Naive B cell (primary cell): ENCODE data around the gene DNAAF8. TPM values are rescaled to one million over a fixed set of nuclear protein-coding genes. Genes with fewer than 3 reads are reported as not detected.
A peak's percentile ranks its signal among the peaks of the same experiment; 100 is the strongest.

ENCODE experiments used
- ATAC-seq, 2 donors: fragments of 150-1000 bp; cut with Tn5 transposase; 2 replicates each; pipeline ENCODE4 v1.10.0; 2021; ENCODE audit warnings: low read depth in 2 of 2, mild to moderate bottlenecking in 2 of 2, moderate library complexity in 2 of 2
- DNase-seq: peaks from one replicate; pipeline ENCODE4 v3.0.0; 2022
- H3K27ac Mint-ChIP-seq, 6 donors: one replicate each; pipeline ENCODE4 v1.8.0; 2020 to 2022; ENCODE audit warnings: mild to moderate bottlenecking in 6 of 6, mixed read lengths in 6 of 6, moderate library complexity in 5 of 6, inconsistent platforms in 2 of 6
- H3K27me3 Mint-ChIP-seq, 3 donors: one replicate each; pipeline ENCODE4 v1.8.0; 2021 to 2022; ENCODE audit warnings: mixed read lengths in 3 of 3, mild to moderate bottlenecking in 1 of 3
- H3K36me3 Mint-ChIP-seq, 2 donors: one replicate each; pipeline ENCODE4 v1.8.0; 2020 to 2022; ENCODE audit warnings: mixed read lengths in 2 of 2, inconsistent platforms in 1 of 2, mild to moderate bottlenecking in 1 of 2
- H3K4me1 Mint-ChIP-seq, 3 donors: one replicate each; pipeline ENCODE4 v1.8.0; 2020 to 2022; ENCODE audit warnings: mixed read lengths in 3 of 3, inconsistent platforms in 1 of 3, mild to moderate bottlenecking in 1 of 3, moderate library complexity in 1 of 3
- H3K4me3 Mint-ChIP-seq, 8 donors: one replicate each; pipeline ENCODE4 v1.8.0; 2020 to 2022; ENCODE audit warnings: mild to moderate bottlenecking in 8 of 8, mixed read lengths in 8 of 8, moderate library complexity in 8 of 8, inconsistent platforms in 2 of 8
- H3K9me3 Mint-ChIP-seq, 7 donors: one replicate each; pipeline ENCODE4 v1.8.0; 2020 to 2022; ENCODE audit warnings: mixed read lengths in 7 of 7, mild to moderate bottlenecking in 5 of 7, inconsistent platforms in 2 of 7, moderate library complexity in 1 of 7
- polyA plus RNA-seq, 6 donors: library from polyadenylated mRNA; unstranded; fragments of 300-500 nt; fragmentation: Illumina TruSeq; gene quantifications; one replicate each; pipeline ENCODE4 v1.2.3, GENCODE V29; 2021; ENCODE audit warnings: low read depth in 6 of 6

The DNAAF8 gene
- polyA plus RNA-seq, 6 donors from 2014 or later: 0.30 to 0.84 (median 0.35) TPM; not detected in 2

- Mint-ChIP-seq H3K27ac (no peak overlapping the region), H3K9me3 (no peaks in the 10 kb centered on the region), H3K4me1 (no peaks in the 10 kb centered on the region), H3K36me3 (no peaks in the 10 kb centered on the region), H3K27me3 (peaks cover 0 to 7% (median 0%) of the 10 kb centered on the region in 3 donors), H3K4me3 (no peak overlapping the region)
- ATAC-seq: no peak
- DNase-seq: no peak
Measured at GRCh38 chr16:4790261-4790660, 55.9 kb downstream of the DNAAF8 start.

- DNase-seq (no peak), ATAC-seq (no peak)
- no peaks in the 10 kb centered on the region for H3K36me3 Mint-ChIP-seq
- H3K9me3 Mint-ChIP-seq: no peaks in the 10 kb centered on the region
- peaks cover 0 to 7% (median 0%) of the 10 kb centered on the region in 3 donors for H3K27me3 Mint-ChIP-seq
- peak overlapping the region in 1 of 6 donors; percentile 88 for H3K27ac Mint-ChIP-seq
- H3K4me3 Mint-ChIP-seq: no peak overlapping the region
- no peaks in the 10 kb centered on the region for H3K4me1 Mint-ChIP-seq
Measured at GRCh38 chr16:4790871-4791270, 56.5 kb downstream of the DNAAF8 start.

- Mint-ChIP-seq H3K4me1 (no peaks in the 10 kb centered on the region), H3K27ac (no peak overlapping the region), H3K36me3 (no peaks in the 10 kb centered on the region), H3K4me3 (no peak overlapping the region), H3K27me3 (peaks cover 0 to 2% (median 0%) of the 10 kb centered on the region in 3 donors), H3K9me3 (no peaks in the 10 kb centered on the region)
- no peak for DNase-seq
- no peak for ATAC-seq
Measured at GRCh38 chr16:4792951-4793513, 58.7 kb downstream of the DNAAF8 start.

GRCh38 chr16:4795181-4795827 is 61.0 kb downstream of the DNAAF8 start, which contains the start of gene SMIM22:
Gene SMIM22, plus strand, starts transcription at chr16:4795369. Its CDS starts 366 bp downstream, at chr16:4795735.
- Mint-ChIP-seq H3K36me3 (no peaks in the 10 kb centered on the region), H3K4me3 (no peak within 1 kb of the TSS), H3K9me3 (no peaks in the 10 kb centered on the region), H3K27ac (no peak within 1 kb of the TSS), H3K4me1 (peaks cover 3 to 10% (median 5%) of the 10 kb centered on the region in 3 donors), H3K27me3 (no peaks in the 10 kb centered on the region)
- DNase-seq (no peak), ATAC-seq (no peak)

GRCh38 chr16:4795828-4796572 is 61.7 kb downstream of the DNAAF8 start:
- no peak overlapping the region for H3K4me3 Mint-ChIP-seq
- no peaks in the 10 kb centered on the region for H3K27me3 Mint-ChIP-seq
- peaks cover 10 to 17% (median 11%) of the 10 kb centered on the region in 3 donors for H3K4me1 Mint-ChIP-seq
- ATAC-seq: no peak
- H3K36me3 Mint-ChIP-seq: no peaks in the 10 kb centered on the region
- H3K9me3 Mint-ChIP-seq: no peaks in the 10 kb centered on the region
- no peak for DNase-seq
- H3K27ac Mint-ChIP-seq: no peak overlapping the region

GRCh38 chr16:4796982-4797804 is 62.9 kb downstream of the DNAAF8 start:
- no peak for DNase-seq
- no peaks in the 10 kb centered on the region for H3K36me3 Mint-ChIP-seq
- no peak overlapping the region for H3K27ac Mint-ChIP-seq
- H3K4me1 Mint-ChIP-seq: peaks cover 11 to 22% (median 21%) of the 10 kb centered on the region in 3 donors
- ATAC-seq: no peak
- H3K27me3 Mint-ChIP-seq: no peaks in the 10 kb centered on the region
- H3K9me3 Mint-ChIP-seq: no peaks in the 10 kb centered on the region
- no peak overlapping the region for H3K4me3 Mint-ChIP-seq

- H3K4me3 Mint-ChIP-seq: no peak overlapping the region
- H3K9me3 Mint-ChIP-seq: no peaks in the 10 kb centered on the region
- DNase-seq: no peak
- H3K36me3 Mint-ChIP-seq: no peaks in the 10 kb centered on the region
- ATAC-seq: no peak
- peaks cover 11 to 23% (median 21%) of the 10 kb centered on the region in 3 donors for H3K4me1 Mint-ChIP-seq
- no peaks in the 10 kb centered on the region for H3K27me3 Mint-ChIP-seq
- no peak overlapping the region for H3K27ac Mint-ChIP-seq
Measured at GRCh38 chr16:4797805-4798252, 63.5 kb downstream of the DNAAF8 start.

- DNase-seq: no peak
- Mint-ChIP-seq H3K4me3 (no peak overlapping the region), H3K4me1 (peaks cover 11 to 29% (median 21%) of the 10 kb centered on the region in 3 donors), H3K27ac (no peak overlapping the region), H3K9me3 (no peaks in the 10 kb centered on the region), H3K36me3 (no peaks in the 10 kb centered on the region), H3K27me3 (no peaks in the 10 kb centered on the region)
- no peak for ATAC-seq
Measured at GRCh38 chr16:4798456-4798855, 64.1 kb downstream of the DNAAF8 start.

Other genes starting within 250 kb of the DNAAF8 start
- gene CDIP1, start 195.8 kb upstream of the DNAAF8 start, polyA plus RNA-seq: 10 to 100 TPM; 10.9 to 26.5 (median 17.3) TPM
- gene C16orf96, start 178.2 kb upstream of the DNAAF8 start, polyA plus RNA-seq: under 1 TPM in 2 of 6 donors, not detected in 4; 0.09 to 0.11 TPM
- 1 to 10 TPM; 2.6 to 7.5 (median 5.0) TPM for gene UBALD1, start 119.6 kb upstream of the DNAAF8 start, polyA plus RNA-seq
- 10 to 100 TPM in 1 of 6 donors, 1 to 10 TPM in 5; 3.9 to 10.6 (median 6.6) TPM for gene MGRN1, start 109.7 kb upstream of the DNAAF8 start, polyA plus RNA-seq
- gene NUDT16L1, start 41.0 kb upstream of the DNAAF8 start, polyA plus RNA-seq: 100 to 1,000 TPM in 1 of 6 donors, 10 to 100 TPM in 5; 57.7 to 121 (median 76.4) TPM
- gene ANKS3, start 266 bp upstream of the DNAAF8 start, polyA plus RNA-seq: 1 to 10 TPM in 5 of 6 donors, not detected in 1; 3.9 to 8.3 (median 4.4) TPM
- gene ZNF500, start 32.6 kb downstream of the DNAAF8 start, polyA plus RNA-seq: 10 to 100 TPM in 4 of 6 donors, 1 to 10 TPM in 1, not detected in 1; 6.7 to 19.9 (median 14.1) TPM
- gene SEPTIN12, start 53.8 kb downstream of the DNAAF8 start, polyA plus RNA-seq: not detected
- not detected for gene SMIM22, start 60.8 kb downstream of the DNAAF8 start, polyA plus RNA-seq
- gene ROGDI, start 68.1 kb downstream of the DNAAF8 start, polyA plus RNA-seq: 1 to 10 TPM; 2.7 to 8.0 (median 6.1) TPM
- 10 to 100 TPM; 27.8 to 49.6 (median 37.3) TPM for gene GLYR1, start 112.8 kb downstream of the DNAAF8 start, polyA plus RNA-seq
- 10 to 100 TPM in 4 of 6 donors, 1 to 10 TPM in 2; 4.3 to 19.2 (median 11.9) TPM for gene UBN1, start 112.9 kb downstream of the DNAAF8 start, polyA plus RNA-seq
- gene PPL, start 202.6 kb downstream of the DNAAF8 start, polyA plus RNA-seq: 1 to 10 TPM in 2 of 6 donors, under 1 TPM in 3, not detected in 1; 0.05 to 1.3 (median 0.16) TPM
- gene SEC14L5, start 223.8 kb downstream of the DNAAF8 start, polyA plus RNA-seq: under 1 TPM in 3 of 6 donors, not detected in 3; 0.08 to 0.48 (median 0.43) TPM